ENCODE data around the gene TCF25.
"Not testable (repeated sequence)": the region's sequence is repeated elsewhere in the genome, so short reads cannot be mapped to it uniquely, and the experiment has no call there.

Gene TCF25, protein sequence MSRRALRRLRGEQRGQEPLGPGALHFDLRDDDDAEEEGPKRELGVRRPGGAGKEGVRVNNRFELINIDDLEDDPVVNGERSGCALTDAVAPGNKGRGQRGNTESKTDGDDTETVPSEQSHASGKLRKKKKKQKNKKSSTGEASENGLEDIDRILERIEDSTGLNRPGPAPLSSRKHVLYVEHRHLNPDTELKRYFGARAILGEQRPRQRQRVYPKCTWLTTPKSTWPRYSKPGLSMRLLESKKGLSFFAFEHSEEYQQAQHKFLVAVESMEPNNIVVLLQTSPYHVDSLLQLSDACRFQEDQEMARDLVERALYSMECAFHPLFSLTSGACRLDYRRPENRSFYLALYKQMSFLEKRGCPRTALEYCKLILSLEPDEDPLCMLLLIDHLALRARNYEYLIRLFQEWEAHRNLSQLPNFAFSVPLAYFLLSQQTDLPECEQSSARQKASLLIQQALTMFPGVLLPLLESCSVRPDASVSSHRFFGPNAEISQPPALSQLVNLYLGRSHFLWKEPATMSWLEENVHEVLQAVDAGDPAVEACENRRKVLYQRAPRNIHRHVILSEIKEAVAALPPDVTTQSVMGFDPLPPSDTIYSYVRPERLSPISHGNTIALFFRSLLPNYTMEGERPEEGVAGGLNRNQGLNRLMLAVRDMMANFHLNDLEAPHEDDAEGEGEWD

DNA sequence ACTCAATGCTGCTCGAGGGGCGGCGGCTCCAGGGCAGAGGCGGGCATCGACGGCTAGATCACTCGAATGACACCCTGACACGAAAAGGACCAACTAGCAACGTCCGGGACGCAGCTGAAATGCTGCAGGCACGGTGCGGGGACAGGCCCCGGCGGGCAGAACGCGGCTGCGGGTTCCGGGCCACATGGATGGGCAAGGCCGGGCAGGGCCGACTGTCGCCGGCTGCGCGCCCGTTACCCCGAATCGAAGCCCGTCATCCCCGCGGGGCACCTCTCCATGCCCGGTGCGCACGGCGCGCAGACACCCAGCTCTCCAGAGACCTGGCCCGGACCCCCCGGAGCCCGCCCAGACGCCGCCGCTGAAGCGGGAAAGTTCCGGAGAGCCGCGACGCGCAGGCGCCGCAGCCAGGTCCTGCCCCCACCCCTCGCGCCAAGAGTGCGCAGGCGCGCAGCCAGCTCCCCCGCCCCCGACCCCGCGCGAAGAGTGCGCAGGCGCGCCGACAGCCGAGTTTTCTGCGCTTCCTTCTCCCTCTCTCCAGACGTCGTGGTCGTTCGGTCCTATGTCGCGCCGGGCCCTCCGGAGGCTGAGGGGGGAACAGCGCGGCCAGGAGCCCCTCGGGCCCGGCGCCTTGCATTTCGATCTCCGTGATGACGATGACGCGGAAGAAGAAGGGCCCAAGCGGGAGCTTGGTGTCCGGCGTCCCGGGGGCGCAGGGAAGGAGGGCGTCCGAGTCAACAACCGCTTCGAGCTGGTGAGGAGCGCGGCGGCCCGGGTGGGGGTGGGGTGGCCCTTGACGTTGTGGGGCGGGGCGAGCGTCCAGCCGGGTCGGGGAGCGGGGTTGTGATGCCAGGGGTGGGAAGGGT is at the start of gene TCF25:
TSS of gene TCF25 (plus strand) at position 484 of the 863 bp plus-strand sequence. CDS start at position 560, 76 bp downstream.
- in situ Hi-C loops (cut with MboI; ENCODE audit: low sequenced_read_pairs) = no loop called here

DNA sequence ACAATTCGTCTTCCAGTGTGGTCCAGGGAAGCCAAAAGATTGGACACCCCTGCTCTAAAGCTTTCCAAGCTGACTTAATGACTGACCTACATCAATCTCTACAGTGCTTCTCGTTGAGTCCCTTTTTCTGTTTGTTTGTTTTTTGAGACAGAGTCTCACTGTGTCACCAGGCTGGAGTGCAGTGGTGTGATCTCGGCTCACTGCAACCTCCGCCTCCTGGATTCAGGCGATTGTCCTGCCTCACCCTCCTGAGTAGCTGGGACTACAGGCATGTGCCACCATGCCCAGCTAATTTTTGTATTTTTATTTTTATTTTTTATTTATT is 49.6 kb upstream of the TCF25 start:
- in situ Hi-C loops (cut with MboI; ENCODE audit: low sequenced_read_pairs) = not testable (repeated sequence)

DNA sequence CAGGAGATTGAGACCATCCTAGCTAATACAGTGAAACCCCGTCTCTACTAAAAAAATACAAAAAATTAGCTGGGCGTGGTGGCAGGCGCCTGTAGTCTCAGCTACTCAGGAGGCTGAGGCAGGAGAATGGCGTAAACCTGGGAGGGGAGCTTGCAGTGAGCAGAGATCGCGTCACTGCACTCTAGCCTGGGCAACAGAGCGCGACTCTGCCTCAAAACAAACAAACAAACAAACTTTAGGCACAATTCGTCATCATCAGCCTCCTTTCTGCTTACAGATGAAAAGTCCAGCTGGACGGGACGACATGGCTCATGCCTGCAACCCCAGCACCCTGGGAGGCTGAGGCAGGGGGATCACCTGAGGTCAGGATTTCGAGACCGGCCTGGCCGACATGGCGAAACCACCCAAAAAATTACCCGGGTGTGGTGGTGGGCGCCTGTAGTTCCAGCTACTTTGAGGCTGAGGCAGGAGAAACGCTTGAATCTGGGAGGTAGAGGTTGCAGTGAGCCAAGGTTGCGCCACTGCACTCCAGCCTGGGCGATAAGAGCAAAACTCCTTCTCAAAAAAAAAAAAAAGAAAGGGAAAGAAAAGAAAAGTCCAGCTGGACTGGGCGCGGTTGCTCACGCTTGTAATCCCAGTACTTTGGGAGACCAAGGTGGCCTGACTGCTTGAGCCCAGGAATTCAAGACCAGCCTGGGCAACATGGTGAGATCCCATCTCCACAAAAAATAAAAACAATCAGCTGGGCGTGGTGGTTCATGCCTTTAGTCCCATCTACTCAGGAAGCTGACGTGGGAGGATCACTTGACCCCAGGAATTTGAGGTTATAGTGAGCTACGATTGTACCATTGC is 46.6 kb upstream of the TCF25 start:
- in situ Hi-C loops (cut with MboI; ENCODE audit: low sequenced_read_pairs) = no loop called here

DNA sequence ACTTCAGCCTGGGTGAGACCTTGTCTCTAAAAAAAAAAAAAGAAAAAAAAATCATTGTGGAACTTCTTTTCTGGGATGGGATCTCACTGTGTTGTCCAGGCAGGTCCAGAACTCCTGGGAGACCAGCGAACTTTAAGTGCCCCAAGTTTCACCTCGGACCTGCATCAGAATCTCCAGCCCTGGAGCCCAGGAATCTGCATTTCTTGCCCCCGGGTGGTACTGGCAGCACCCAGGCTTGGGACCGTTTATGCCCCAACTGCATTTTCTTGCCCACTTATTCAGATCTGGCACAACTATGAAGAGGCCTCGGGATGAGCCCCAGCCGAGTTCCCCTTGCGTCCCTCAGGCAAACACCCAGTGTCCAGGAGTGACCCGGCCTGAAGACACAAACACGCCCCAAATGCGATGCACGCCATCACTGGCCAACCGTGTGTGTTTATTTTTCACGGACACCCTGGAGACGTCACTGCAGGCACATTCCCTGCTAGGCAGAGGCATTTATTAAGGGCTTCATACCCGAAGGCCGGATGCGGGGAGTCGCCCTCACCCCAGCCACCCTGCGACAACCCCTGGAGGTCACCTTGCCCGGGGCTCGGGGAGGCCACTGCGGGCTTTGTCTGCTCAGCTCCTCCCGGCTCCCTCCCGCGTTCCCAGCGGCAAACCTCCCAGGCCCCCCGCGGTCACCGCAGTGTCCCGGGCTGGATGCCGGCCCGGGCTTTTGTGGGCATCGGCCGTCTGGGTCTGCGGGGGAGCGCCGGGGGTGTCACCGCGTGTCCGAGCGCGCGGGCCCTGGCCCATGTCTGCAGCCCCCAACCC is 45.8 kb upstream of the TCF25 start:
- in situ Hi-C loops (cut with MboI; ENCODE audit: low sequenced_read_pairs) = no loop called here

DNA sequence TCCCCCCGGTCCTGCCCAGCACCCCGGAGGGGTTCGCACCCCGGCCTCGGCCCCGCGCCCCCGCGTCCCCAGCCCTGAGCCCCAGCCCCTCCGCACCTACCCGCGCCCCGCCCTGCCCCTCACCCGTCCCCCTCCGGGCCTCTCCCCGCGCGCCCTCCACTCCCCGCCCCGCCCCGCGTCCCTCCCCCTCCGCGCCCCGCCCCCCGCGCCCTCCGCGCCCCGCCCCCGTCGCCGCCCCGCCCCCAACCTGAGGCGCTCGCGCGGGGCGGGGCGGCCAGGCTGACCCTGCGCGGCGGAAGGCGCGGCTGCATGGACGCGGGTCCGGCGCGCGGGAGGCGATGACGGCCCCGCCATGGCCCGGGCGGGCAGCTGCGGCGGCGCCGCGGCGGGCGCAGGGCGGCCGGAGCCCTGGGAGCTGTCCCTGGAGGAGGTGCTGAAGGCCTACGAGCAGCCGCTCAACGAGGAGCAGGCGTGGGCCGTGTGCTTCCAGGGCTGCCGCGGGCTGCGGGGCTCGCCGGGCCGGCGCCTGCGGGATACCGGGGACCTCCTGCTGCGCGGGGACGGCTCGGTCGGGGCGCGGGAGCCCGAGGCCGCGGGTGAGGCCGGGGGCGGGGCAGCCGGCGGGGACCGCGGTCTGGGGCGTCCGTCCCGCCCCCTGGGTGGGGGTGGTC is 45.1 kb upstream of the TCF25 start, which contains the start of gene SPIRE2:
TSS of gene SPIRE2 (plus strand) at position 277 of the 671 bp plus-strand sequence. CDS start at position 353, 76 bp downstream.
- in situ Hi-C loops (cut with MboI; ENCODE audit: low sequenced_read_pairs) = no loop called here

DNA sequence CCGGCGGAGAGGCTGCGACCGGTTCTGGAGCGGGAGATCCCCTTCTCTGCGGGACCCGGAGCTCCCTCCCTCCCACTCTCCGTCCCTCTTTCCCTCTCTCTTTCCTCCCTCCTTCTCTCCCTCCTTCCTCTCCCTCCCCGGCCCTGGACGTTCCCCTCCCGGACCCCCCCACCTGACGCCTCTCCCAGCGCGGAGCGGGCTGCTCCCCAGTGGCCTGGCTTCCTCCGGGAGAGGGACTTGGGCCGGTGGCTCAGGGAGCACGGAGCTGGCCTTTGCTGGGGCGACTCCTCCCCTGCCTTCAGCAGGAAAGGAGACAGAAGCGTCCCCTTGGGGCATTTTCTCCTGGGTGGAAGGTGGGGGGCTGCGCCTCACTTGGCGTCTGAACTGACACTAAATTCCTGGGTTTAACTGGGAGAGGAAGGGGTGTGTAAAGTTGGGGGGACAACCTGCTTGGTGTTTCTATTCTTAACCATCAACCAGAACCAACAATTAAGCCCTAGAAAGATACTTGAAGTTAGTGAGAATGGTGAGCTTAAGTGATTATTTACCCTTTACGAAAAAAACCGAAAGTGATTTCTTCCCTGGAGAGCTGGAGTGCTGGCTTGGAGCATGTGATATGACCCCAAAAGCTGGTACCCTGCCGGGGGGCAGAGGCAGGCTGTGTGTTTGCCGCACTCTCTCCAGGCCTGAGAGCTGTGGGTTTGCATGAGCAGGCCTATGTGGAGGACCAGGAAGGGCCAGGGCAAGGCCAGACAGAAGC is 44.3 kb upstream of the TCF25 start:
- in situ Hi-C loops (cut with MboI; ENCODE audit: low sequenced_read_pairs) = no loop called here

DNA sequence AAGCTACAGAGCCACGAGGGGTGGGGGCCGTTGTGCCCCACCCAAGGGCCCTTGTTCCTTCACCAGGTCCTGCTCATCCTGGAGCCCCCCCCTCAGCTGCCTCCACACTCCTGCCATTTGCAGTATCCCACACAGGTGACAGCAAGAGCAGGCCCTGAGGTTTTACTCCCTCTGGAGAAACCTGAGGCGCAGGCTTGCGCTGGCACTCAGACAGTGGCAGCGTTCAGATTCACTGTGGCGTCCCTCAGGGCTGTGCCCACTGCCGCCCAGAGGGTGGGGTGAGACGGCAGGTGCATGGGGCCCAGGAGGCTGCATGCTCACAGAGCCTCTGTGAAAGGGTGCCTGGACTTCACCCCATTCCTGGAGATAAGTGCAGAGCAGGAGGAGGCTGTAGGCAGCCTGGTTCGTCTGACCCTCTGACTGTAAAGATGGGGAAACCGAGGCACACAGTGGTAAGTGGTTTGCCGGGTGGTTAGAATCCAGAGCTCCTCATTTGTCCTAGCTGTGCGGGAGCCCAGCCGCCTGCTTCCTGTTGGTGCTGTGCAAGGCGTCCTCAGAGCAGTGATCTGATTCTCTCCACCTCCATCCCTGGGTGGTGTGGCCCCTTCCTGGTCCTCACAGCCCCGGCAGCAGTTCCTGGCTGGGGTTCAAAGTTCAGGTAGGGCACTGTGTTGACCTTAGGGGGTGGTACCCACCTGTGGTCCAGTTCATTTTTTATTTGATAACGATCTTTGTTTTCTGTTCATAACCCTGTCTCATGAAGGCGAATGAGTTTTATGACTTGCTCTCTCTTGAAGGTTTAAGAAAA is 43.6 kb upstream of the TCF25 start:
- in situ Hi-C loops (cut with MboI; ENCODE audit: low sequenced_read_pairs) = no loop called here

DNA sequence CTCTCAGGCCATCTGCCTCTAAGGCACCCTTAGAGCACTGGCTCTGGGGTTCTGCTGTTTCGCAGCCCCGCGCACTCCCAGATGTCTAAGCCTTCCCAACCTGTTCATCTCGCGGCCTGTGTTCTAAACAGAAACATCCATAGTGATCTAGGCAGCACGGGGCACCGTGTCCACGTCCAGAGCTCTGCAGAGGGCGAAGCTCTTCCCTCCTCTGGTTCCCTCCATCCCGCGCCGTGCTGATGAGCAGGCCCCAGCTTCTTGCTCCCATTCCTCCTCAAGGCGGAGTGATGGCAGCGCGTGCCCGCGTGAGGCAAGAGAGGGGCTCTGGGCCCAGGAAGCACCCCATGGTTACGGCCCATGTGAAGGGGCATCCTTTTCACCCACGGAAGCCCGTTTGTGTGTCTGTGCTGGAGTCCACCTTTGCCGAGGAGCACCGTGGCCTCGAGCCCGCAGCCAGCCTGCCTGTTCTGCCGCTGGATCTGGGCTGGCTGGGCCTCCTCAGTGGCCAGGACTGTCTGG is 41.5 kb upstream of the TCF25 start:
- in situ Hi-C loops (cut with MboI; ENCODE audit: low sequenced_read_pairs) = no loop called here

DNA sequence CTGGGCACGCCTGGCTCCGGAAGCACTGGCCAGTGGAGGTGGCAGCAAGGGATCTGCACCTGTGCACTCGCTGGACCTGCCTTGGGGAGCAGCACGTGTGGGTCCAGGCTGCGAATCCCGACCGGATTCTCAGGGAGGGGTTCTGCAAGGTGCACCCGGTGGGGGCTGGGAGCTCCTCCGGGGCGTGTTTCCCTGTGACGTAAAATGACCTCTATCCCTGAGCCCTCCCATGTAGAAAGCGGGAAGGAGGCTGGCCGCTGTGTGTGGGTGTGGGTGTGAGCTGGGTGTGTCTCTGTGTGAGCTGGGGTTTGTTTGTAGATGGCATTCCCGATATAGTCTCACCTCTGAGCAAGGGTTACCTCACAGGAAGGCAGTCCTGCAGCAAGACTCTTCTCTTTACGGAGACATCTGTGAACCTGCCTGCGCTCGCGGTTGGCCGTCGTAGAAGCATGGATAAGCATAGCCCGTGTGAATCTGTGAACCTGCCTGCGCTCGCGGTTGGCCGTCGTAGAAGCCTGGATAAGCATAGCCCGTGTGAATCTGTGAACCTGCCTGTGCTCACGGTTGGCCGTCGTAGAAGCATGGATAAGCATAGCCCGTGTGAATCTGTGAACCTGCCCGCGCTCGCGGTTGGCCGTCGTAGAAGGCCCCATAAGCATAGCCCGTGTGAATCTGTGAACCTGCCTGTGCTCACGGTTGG is 39.6 kb upstream of the TCF25 start:
- in situ Hi-C loops (cut with MboI; ENCODE audit: low sequenced_read_pairs) = not testable (repeated sequence)

DNA sequence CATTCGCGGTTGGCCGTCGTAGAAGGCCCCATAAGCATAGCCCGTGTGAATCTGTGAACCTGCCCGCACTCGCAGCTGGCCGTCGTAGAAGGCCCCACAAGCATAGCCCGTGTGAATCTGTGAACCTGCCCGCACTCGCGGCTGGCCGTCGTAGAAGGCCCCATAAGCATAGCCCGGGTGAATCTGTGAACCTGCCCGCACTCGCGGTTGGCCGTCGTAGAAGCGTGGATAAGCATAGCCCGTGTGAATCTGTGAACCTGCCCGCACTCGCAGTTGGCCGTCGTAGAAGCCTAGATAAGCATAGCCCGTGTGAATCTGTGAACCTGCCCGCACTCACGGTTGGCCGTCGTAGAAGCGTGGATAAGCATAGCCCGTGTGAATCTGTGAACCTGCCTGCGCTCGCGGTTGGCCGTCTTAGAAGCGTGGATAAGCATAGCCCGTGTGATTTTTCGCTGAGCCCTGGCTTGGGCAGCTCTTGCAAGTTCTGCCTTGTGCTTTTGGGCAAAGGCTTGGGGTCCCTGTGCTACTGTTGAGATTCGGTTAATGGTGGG is 38.5 kb upstream of the TCF25 start:
- in situ Hi-C loops (cut with MboI; ENCODE audit: low sequenced_read_pairs) = not testable (repeated sequence)

DNA sequence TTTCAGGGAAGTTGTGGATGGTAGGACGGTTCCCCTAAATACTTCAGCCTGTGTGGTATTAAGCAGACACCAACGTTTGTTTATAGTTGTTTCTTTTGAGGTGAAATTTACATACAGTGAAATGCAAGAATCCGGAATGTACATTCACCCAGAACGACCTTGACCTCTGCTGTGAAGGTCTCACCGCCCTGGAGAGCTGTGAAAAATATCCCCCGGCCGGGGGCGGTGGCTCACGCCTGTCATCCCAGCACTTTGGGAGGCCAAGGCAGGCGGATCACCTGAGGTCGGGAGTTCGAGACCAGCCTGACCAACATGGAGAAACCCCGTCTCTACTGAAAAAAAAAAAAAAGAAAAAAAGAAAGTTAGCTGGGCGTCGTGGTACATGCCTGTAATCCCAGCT is 36.9 kb upstream of the TCF25 start:
- in situ Hi-C loops (cut with MboI; ENCODE audit: low sequenced_read_pairs) = not testable (repeated sequence)

DNA sequence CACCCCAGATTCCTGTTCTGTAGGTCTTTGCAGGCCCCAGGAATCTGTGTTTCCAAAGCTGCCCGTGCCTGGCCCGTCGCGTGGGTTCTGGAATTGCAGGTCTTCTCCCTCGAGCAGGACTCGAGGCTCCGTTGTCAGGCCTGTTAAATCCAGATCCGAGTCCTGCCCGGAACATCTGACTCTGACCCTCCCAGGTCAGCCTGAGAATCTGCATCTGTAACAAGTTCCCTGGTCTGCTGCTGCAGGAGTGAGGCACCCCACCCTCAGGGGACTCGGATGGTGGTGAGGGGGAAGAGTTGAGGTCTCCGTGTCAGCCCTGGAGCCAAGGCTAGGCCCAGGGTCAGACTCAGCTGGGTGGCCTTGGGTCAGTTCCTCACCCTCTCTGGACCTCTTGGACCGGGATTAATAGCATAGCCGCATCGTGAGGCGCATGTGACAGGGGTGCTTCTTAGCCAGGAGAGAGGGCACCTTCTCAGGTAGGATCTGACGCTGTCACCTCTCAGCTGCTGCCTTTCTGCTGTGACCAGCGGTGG is 36.3 kb upstream of the TCF25 start:
- in situ Hi-C loops (cut with MboI; ENCODE audit: low sequenced_read_pairs) = no loop called here

DNA sequence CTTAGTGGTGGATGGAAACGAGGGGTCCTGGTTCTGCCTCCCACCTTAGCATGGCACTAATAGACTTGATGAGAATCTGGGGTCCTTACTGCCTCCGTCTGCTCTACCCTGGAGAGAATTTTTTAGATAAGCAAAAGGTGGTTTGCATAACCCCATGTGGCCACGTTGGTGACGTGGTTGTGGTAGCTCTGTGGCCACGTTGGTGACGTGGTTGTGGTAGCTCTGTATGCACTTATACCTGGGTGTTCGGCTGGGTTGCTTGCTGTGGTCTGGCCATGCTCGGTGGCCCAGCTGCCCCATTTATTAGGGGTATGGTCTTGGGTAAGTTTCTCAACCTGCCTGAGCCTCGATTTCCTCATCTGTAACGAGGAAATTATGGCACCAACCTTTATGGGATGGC is 32.1 kb upstream of the TCF25 start:
- in situ Hi-C loops (cut with MboI; ENCODE audit: low sequenced_read_pairs) = no loop called here

DNA sequence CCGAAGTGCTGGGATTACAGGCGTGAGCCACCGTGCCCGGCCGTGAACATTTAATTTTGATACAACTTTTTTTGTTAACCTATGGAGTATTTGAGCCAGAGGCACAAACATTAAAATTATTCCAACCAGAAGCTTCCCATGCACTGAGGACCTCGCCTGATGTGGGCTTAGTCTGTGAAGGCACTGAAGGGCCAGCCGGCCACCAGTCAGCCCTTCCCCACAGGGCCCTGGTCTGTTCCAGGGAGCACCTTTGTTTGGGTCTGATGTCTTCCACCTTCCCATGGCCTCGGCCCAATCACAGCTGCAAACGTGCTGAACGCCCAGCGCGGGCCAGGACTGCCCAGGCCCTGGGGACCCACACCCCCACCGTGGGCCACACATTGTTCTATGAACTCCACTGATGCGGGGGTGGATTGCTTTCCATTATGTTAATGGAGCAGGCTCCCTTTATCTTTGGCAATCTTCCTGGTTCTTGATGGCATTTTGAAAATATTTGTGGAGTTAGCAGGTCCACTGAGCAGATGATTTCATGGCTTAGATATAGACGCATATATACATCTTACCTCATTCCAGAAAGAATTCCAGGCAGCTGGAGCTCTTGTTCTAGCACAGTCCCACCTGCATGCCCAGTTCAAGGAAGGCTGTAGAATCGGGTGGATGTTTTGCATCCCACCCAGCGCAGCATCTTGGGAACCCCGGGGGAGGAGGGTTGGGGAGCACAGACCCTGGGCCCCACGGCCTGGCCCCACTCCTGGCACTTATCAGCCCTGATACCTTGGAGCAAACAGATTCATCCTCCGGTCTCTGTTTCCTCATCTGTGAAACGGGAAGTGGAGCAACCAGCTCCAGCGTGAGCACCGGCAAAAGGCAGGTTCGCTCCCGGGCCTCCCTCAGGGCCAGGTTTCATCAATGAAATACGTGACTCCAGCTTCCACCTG is 30.7 kb upstream of the TCF25 start:
- in situ Hi-C loops (cut with MboI; ENCODE audit: low sequenced_read_pairs) = no loop called here

Data from HL-60/S4 treated with phorbol 12-myristate 13-acetate at 8.2 ng/mL for 4 days and 3 days (cell line).